ENCODE data around the gene C9orf50. TPM values are rescaled to one million over a fixed set of nuclear protein-coding genes. Genes with fewer than 3 reads are reported as not detected.

C9orf50 gene
- total RNA-seq, 3 donors from 2014 or later, result not detected

DNA sequence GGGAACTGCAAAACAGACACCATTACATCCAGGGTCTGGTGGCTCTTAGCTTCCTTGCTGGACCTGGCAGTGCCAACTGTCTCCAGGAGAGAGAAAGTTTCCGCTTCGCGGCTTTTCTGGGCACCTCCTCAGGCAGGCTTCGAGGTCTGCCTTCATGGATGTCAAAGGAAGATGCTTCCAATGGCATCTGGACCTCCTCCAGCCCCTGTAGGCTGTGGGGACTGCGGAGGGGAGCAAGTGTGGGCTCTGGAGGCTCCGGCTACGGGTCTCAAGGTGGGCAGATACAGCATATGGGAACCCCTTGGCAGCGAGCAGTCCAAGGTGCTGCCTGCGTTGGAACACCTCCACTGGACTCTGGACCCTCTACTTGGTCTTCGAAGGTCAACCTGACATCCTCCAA is 6.0 kb downstream of the C9orf50 start:
- Histone ChIP-seq H3K9me3 (no peaks in the 10 kb centered on the region), H3K4me1 (ENCODE audit: low read depth) (peaks cover 6% of the 10 kb centered on the region), H3K4me3 (no peak overlapping the region), H3K36me3 (ENCODE audit: low read depth) (no peaks in the 10 kb centered on the region)
- intact Hi-C loops (cut with DNase I, micrococcal nuclease), result loop anchor here (5.0 kb wide), 3 partner anchors 438 to 483 kb away; partner anchors contain the start of gene IER5L (in 1 of the 2)
- TF ChIP-seq, protein P1, sequence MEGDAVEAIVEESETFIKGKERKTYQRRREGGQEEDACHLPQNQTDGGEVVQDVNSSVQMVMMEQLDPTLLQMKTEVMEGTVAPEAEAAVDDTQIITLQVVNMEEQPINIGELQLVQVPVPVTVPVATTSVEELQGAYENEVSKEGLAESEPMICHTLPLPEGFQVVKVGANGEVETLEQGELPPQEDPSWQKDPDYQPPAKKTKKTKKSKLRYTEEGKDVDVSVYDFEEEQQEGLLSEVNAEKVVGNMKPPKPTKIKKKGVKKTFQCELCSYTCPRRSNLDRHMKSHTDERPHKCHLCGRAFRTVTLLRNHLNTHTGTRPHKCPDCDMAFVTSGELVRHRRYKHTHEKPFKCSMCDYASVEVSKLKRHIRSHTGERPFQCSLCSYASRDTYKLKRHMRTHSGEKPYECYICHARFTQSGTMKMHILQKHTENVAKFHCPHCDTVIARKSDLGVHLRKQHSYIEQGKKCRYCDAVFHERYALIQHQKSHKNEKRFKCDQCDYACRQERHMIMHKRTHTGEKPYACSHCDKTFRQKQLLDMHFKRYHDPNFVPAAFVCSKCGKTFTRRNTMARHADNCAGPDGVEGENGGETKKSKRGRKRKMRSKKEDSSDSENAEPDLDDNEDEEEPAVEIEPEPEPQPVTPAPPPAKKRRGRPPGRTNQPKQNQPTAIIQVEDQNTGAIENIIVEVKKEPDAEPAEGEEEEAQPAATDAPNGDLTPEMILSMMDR (IDR thresholded peaks at IDR 0.05), result no peak
- DNase-seq (peak in 1 of 3 donors; percentile 23), ATAC-seq (no peak)

GRCh38 chr9:129613520-129614175 is 7.3 kb downstream of the C9orf50 start:
- Histone ChIP-seq H3K4me1 (ENCODE audit: low read depth) (peaks cover 11% of the 10 kb centered on the region), H3K9me3 (no peaks in the 10 kb centered on the region), H3K4me3 (no peak overlapping the region), H3K36me3 (ENCODE audit: low read depth) (no peaks in the 10 kb centered on the region)
- ATAC-seq (no peak), DNase-seq (peak in 1 of 3 donors; percentile 48)
- intact Hi-C loops (cut with DNase I, micrococcal nuclease), result loop anchor here (5.0 kb wide), 3 partner anchors 436 to 481 kb away; partner anchors contain the start of gene IER5L (in 1 of the 2)
- TF ChIP-seq, protein P1 (IDR thresholded peaks at IDR 0.05), result no peak

DNA sequence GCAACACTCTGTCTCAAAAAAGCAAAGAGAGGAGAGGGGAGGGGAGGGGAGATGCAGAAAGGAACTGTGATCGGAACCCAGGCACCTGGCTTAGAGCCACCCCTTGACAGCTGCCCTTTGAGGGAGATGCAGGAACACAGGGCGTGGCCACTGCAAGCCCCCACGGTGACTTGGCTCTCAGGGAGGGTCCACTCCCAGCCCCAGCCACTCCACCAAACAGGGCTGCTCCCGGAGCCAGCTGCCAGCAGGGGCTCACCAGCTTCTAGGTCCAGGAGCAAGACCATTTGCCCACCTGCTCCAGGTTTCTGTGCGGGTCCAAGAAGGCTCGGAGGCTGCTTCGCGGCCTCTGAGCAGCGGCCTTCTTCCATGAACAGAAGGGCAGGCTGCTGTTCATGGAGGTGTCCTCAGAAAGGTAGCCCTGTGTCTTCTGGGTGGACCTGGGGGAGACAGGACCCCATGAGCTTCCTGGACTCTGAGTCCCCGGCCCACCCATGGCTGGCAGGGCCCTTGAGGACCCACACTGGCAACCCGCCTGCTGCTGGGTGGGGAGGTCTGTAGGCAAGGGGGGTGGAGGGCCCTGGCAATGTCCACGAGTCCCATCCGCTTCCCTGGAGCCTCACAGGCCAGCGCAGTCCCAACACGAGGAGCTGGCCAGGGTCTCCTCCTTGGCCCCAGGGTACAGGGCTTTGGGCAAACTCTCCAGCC is 7.9 kb downstream of the C9orf50 start:
- TF ChIP-seq, protein P1 (IDR thresholded peaks at IDR 0.05), result no peak
- peaks cover 17% of the 10 kb centered on the region for H3K4me1 ChIP-seq (ENCODE audit: low read depth)
- H3K9me3 ChIP-seq, result no peaks in the 10 kb centered on the region
- H3K36me3 ChIP-seq (ENCODE audit: low read depth), result no peaks in the 10 kb centered on the region
- intact Hi-C loops (cut with DNase I, micrococcal nuclease), result loop anchor here (5.0 kb wide), 3 partner anchors 436 to 481 kb away; partner anchors contain the start of gene IER5L (in 1 of the 2)
- no peak overlapping the region for H3K4me3 ChIP-seq
- DNase-seq (peak in 1 of 3 donors; percentile 53), ATAC-seq (no peak)

GRCh38 chr9:129612123-129612522 is 8.8 kb downstream of the C9orf50 start:
- ATAC-seq, result no peak
- no peaks in the 10 kb centered on the region for H3K36me3 ChIP-seq (ENCODE audit: low read depth)
- H3K9me3 ChIP-seq, result no peaks in the 10 kb centered on the region
- TF ChIP-seq, protein P1 (IDR thresholded peaks at IDR 0.05), result no peak
- H3K4me3 ChIP-seq, result no peak overlapping the region
- DNase-seq, result peak in 1 of 3 donors; percentile 31
- intact Hi-C loops (cut with DNase I, micrococcal nuclease), result loop anchor here (5.0 kb wide), 3 partner anchors 435 to 480 kb away; partner anchors contain the start of gene IER5L (in 1 of the 2)
- peaks cover 22% of the 10 kb centered on the region for H3K4me1 ChIP-seq (ENCODE audit: low read depth)

DNA sequence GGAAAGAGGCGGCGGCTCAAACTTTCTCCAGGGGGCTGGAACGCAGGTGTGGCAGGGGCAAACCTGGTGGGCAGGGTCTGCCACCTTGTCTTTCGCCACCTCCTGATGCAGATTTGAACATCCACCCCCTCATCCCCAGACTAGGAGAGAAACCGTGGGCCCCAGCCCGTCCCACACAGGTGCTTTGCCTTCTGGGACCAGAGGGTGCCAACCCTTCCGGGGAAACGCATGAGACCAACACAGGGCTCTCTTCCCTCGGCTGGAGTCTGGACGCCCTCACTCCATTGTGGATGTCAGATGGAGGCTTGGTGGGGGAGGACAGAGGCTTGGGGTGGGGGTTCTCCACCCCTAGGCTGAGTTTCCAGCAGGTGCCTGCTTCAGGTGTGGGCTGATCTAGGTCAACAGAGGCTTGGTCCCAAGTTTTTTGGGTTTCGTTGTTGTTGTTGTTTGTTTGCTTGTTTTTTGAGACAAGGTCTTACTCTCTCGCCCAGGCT is 9.5 kb downstream of the C9orf50 start:
- TF ChIP-seq, protein P1 (IDR thresholded peaks at IDR 0.05), result no peak
- Histone ChIP-seq H3K9me3 (no peaks in the 10 kb centered on the region), H3K36me3 (ENCODE audit: low read depth) (no peaks in the 10 kb centered on the region), H3K4me3 (no peak overlapping the region), H3K4me1 (ENCODE audit: low read depth) (peaks cover 22% of the 10 kb centered on the region)
- intact Hi-C loops (cut with DNase I, micrococcal nuclease), result loop anchor here (5.0 kb wide), 3 partner anchors 434 to 479 kb away; partner anchors contain the start of gene IER5L (in 1 of the 2)
- DNase-seq (no peak), ATAC-seq (no peak)

All from mucosa of descending colon (tissue), 3 donors.